HG02642 (cell line): ENCODE data around the gene ITGBL1.

Experiments used
- ATAC-seq: cut with Tn5 transposase; IDR thresholded peaks from one replicate; pipeline ENCODE4 v1.9.1; 2021; ENCODE audit warnings: mild to moderate bottlenecking; ENCODE audit not compliant: unreplicated experiment, poor library complexity

Gene ITGBL1

GRCh38 chr13:101661839-101662238 is 209.4 kb downstream of the ITGBL1 start:
- no peak for ATAC-seq

GRCh38 chr13:101673360-101674105 is 221.1 kb downstream of the ITGBL1 start:
- no peak for ATAC-seq

- no peak for ATAC-seq
Measured at GRCh38 chr13:101681834-101682233, 229.4 kb downstream of the ITGBL1 start.

- ATAC-seq = no peak
Measured at GRCh38 chr13:101686003-101686402, 233.5 kb downstream of the ITGBL1 start.

GRCh38 chr13:101690871-101691270 is 238.4 kb downstream of the ITGBL1 start:
- no peak for ATAC-seq

- no peak for ATAC-seq
Measured at GRCh38 chr13:101691341-101691860, 238.9 kb downstream of the ITGBL1 start.

GRCh38 chr13:101695870-101696516 is 243.5 kb downstream of the ITGBL1 start:
- no peak for ATAC-seq

- ATAC-seq = no peak
Measured at GRCh38 chr13:101697745-101698144, 245.3 kb downstream of the ITGBL1 start.

- ATAC-seq = no peak
Measured at GRCh38 chr13:101698400-101698799, 245.9 kb downstream of the ITGBL1 start.

- no peak for ATAC-seq
Measured at GRCh38 chr13:101700598-101700997, 248.1 kb downstream of the ITGBL1 start.

- ATAC-seq = no peak
Measured at GRCh38 chr13:101703081-101703480, 250.6 kb downstream of the ITGBL1 start.

- no peak for ATAC-seq
Measured at GRCh38 chr13:101703838-101704237, 251.4 kb downstream of the ITGBL1 start.

- ATAC-seq = peak; percentile 56
Measured at GRCh38 chr13:101706651-101707050, 254.2 kb downstream of the ITGBL1 start.

GRCh38 chr13:101707659-101708058 is 255.2 kb downstream of the ITGBL1 start:
- ATAC-seq = no peak

- no peak for ATAC-seq
Measured at GRCh38 chr13:101708115-101708514, 255.6 kb downstream of the ITGBL1 start.

GRCh38 chr13:101709952-101710351 is 257.5 kb downstream of the ITGBL1 start:
- no peak for ATAC-seq

GRCh38 chr13:101711307-101712025 is 259.0 kb downstream of the ITGBL1 start:
- ATAC-seq = no peak

GRCh38 chr13:101712026-101712348 is 259.5 kb downstream of the ITGBL1 start:
- no peak for ATAC-seq

- ATAC-seq = no peak
Measured at GRCh38 chr13:101714195-101714594, 261.7 kb downstream of the ITGBL1 start.

GRCh38 chr13:101717353-101717752 is 264.9 kb downstream of the ITGBL1 start:
- no peak for ATAC-seq

- ATAC-seq = no peak
Measured at GRCh38 chr13:101718496-101718895, 266.0 kb downstream of the ITGBL1 start.
